ENCODE results near the gene FADS2. TPM values are rescaled to one million over a fixed set of nuclear protein-coding genes. Genes with fewer than 3 reads are reported as not detected.

Gene FADS2
- total RNA-seq, 1 donor from 2014 or later, result 10.9 TPM

- Mint-ChIP-seq H3K36me3 (ENCODE audit: low read depth) (no peaks in the 10 kb centered on the region), H3K9me3 (no peaks in the 10 kb centered on the region), H3K27ac (no peak overlapping the region), H3K4me1 (peaks cover 25% of the 10 kb centered on the region), H3K27me3 (no peaks in the 10 kb centered on the region), H3K4me3 (no peak overlapping the region)
- DNase-seq, result no peak
- intact Hi-C loops (cut with micrococcal nuclease), result loop anchor here (2.0 kb wide), 1 partner anchor 17 kb away; no protein-coding TSS in a partner anchor
- ChIA-PET POLR2A (interaction anchor here (0.5 to 3.4 kb wide), 7 partner anchors 18 to 934 kb away, joined by 3 to 22 read pairs (median 4); partner anchors contain the start of genes FTH1 and STX5), CTCF (interaction anchor here (0.7 to 16.5 kb wide), 25 partner anchors 11 to 214 kb away, joined by 3 to 298 read pairs (median 4); partner anchors contain the start of genes FEN1 and TMEM258)
- no peak for ATAC-seq (ENCODE audit: low read depth)
- TF ChIP-seq CTCF (IDR thresholded peaks at IDR 0.05), result no peak
These were observed 70.1 kb downstream of the FADS2 start for GRCh38 chr11:61898247-61898582.

GRCh38 chr11:61899146-61899841 is 71.2 kb downstream of the FADS2 start:
- intact Hi-C loops (cut with micrococcal nuclease), result loop anchor here (1.0 to 2.0 kb wide), 7 partner anchors 8 to 183 kb away; partner anchors contain the start of gene FADS3
- POLR2A ChIA-PET, result interaction anchor here (0.6 to 3.4 kb wide), 10 partner anchors 9 to 183 kb away, joined by 3 to 22 read pairs (median 3); partner anchors contain the start of gene FTH1
- Mint-ChIP-seq H3K4me1 (peaks cover 22% of the 10 kb centered on the region), H3K4me3 (no peak overlapping the region), H3K36me3 (ENCODE audit: low read depth) (no peaks in the 10 kb centered on the region), H3K27ac (peak overlapping the region; percentile 50), H3K27me3 (no peaks in the 10 kb centered on the region), H3K9me3 (no peaks in the 10 kb centered on the region)
- peak; percentile 90 for TF ChIP-seq CTCF (IDR thresholded peaks at IDR 0.05)
- CTCF ChIA-PET, result interaction anchor here (0.6 to 16.5 kb wide), 47 partner anchors 8 to 224 kb away, joined by 3 to 298 read pairs (median 4); partner anchors contain the start of genes BEST1, FEN1, FTH1 and TMEM258
- peak; percentile 99 for ATAC-seq (ENCODE audit: low read depth)
- DNase-seq, result peak; percentile 97

GRCh38 chr11:61900251-61900650 is 72.2 kb downstream of the FADS2 start:
- Mint-ChIP-seq H3K27ac (no peak overlapping the region), H3K36me3 (ENCODE audit: low read depth) (no peaks in the 10 kb centered on the region), H3K4me1 (peaks cover 20% of the 10 kb centered on the region), H3K27me3 (no peaks in the 10 kb centered on the region), H3K9me3 (no peaks in the 10 kb centered on the region), H3K4me3 (no peak overlapping the region)
- DNase-seq, result no peak
- no peak for TF ChIP-seq CTCF (IDR thresholded peaks at IDR 0.05)
- CTCF ChIA-PET, result interaction anchor here (0.6 to 16.5 kb wide), 8 partner anchors 18 to 234 kb away, joined by 3 to 298 read pairs (median 44); partner anchors contain the start of gene BEST1
- intact Hi-C loops (cut with micrococcal nuclease), result no loop called here
- POLR2A ChIA-PET, result interaction anchor here (0.6 to 3.4 kb wide), 2 partner anchors 86 to 182 kb away, joined by 3 to 22 read pairs; no protein-coding TSS in a partner anchor
- ATAC-seq (ENCODE audit: low read depth), result no peak

- H3K27ac Mint-ChIP-seq, result no peak overlapping the region
- ATAC-seq (ENCODE audit: low read depth) (no peak), DNase-seq (no peak)
- ChIA-PET POLR2A (no interaction called here), CTCF (interaction anchor here (2.7 to 16.5 kb wide), 4 partner anchors 19 to 206 kb away, joined by 11 to 298 read pairs (median 74); no protein-coding TSS in a partner anchor)
- peaks cover 20% of the 10 kb centered on the region for H3K4me1 Mint-ChIP-seq
- no peaks in the 10 kb centered on the region for H3K36me3 Mint-ChIP-seq (ENCODE audit: low read depth)
- intact Hi-C loops (cut with micrococcal nuclease), result no loop called here
- no peak for TF ChIP-seq CTCF (IDR thresholded peaks at IDR 0.05)
- H3K27me3 Mint-ChIP-seq, result no peaks in the 10 kb centered on the region
- H3K4me3 Mint-ChIP-seq, result no peak overlapping the region
- H3K9me3 Mint-ChIP-seq, result no peaks in the 10 kb centered on the region
These were observed 73.3 kb downstream of the FADS2 start for GRCh38 chr11:61901397-61901796.

- DNase-seq, result no peak
- H3K4me3 Mint-ChIP-seq, result no peak overlapping the region
- no peaks in the 10 kb centered on the region for H3K36me3 Mint-ChIP-seq (ENCODE audit: low read depth)
- POLR2A ChIA-PET, result no interaction called here
- TF ChIP-seq CTCF (IDR thresholded peaks at IDR 0.05), result no peak
- CTCF ChIA-PET, result interaction anchor here (2.7 to 16.5 kb wide), 2 partner anchors 178 to 205 kb away, joined by 11 to 298 read pairs; no protein-coding TSS in a partner anchor
- ATAC-seq (ENCODE audit: low read depth), result no peak
- H3K9me3 Mint-ChIP-seq, result no peaks in the 10 kb centered on the region
- H3K27ac Mint-ChIP-seq, result no peak overlapping the region
- peaks cover 20% of the 10 kb centered on the region for H3K4me1 Mint-ChIP-seq
- intact Hi-C loops (cut with micrococcal nuclease), result no loop called here
- H3K27me3 Mint-ChIP-seq, result no peaks in the 10 kb centered on the region
These were observed 74.2 kb downstream of the FADS2 start for GRCh38 chr11:61902313-61902712.
